Breast epithelium (tissue), 4 donors: ENCODE data around the gene RFTN1. TPM values are rescaled to one million over a fixed set of nuclear protein-coding genes. Genes with fewer than 3 reads are reported as not detected.

ENCODE experiments used
- DNase-seq, 2 donors: peaks; one replicate each; pipeline ENCODE4 v3.0.0-alpha.2; 2019; ENCODE audit warnings: low spot score in 2 of 2
- H3K27ac ChIP-seq, 2 donors: fragments of 200-600 bp; sonication (generic) in 1 of 2; one replicate each; pipeline ENCODE4 v1.5.1; 2016 to 2019; ENCODE audit warnings: mild to moderate bottlenecking in 1 of 2
- H3K27me3 ChIP-seq, 2 donors: fragments of 200-600 bp; sonication (generic) in 1 of 2; one replicate each; pipeline versions ENCODE4 v1.5.1 to v1.6.0; 2017 to 2019; ENCODE audit warnings: control low read depth in 1 of 2, mild to moderate bottlenecking in 1 of 2
- H3K36me3 ChIP-seq: fragments of 200-600 bp; one replicate; pipeline ENCODE4 v1.5.1; 2019
- H3K4me1 ChIP-seq, 2 donors: fragments of 200-600 bp; sonication (generic); one replicate each; pipeline ENCODE4 v1.5.1; 2016 to 2019; ENCODE audit warnings: control low read depth in 1 of 2
- H3K4me3 ChIP-seq, 3 donors: fragments of 200-600 bp; sonication (generic); 1 replicate in 2 of 3; 2 replicates in 1 of 3; pipeline ENCODE4 v1.5.1; 2016 to 2019; ENCODE audit warnings: mild to moderate bottlenecking in 3 of 3, moderate library complexity in 2 of 3
- H3K9me3 ChIP-seq, 2 donors: fragments of 200-600 bp; sonication (generic) in 1 of 2; one replicate each; pipeline ENCODE4 v1.5.1; 2016 to 2019; ENCODE audit warnings: control low read depth in 1 of 2
- CTCF ChIP-seq, 3 donors: fragments of 450-650 bp; IDR thresholded peaks; one replicate each; pipeline ENCODE4 v1.5.1; 2016 to 2017; ENCODE audit warnings: antibody characterized with exemption in 3 of 3, mild to moderate bottlenecking in 3 of 3, moderate library complexity in 3 of 3
- POLR2A ChIP-seq: fragments of 450-650 bp; IDR thresholded peaks from one replicate; pipeline ENCODE4 v1.6.1; 2016; ENCODE audit warnings: antibody characterized with exemption, mild to moderate bottlenecking, moderate library complexity
- POLR2AphosphoS5 ChIP-seq, 3 donors: sonication (generic); formaldehyde crosslinking; IDR thresholded peaks; one replicate each; pipeline ENCODE4 v1.6.1; 2017; ENCODE audit warnings: antibody characterized with exemption in 3 of 3
- intact Hi-C: fragments of 100-400 bp; cut with DNase I; formaldehyde crosslinking; loops from one replicate; pipeline ENCODE4 v1.15.1; 2023; ENCODE audit warnings: low total_unique reads
- total RNA-seq, 3 donors: library from RNA; depleted of rRNA; stranded (reverse); fragments of >200 nt; gene quantifications; one replicate each; pipeline ENCODE4 v1.1.0, GENCODE V29; 2016

RFTN1 gene
- total RNA-seq, 3 donors from 2014 or later: 13.9 to 108 (median 29.5) TPM

- Histone ChIP-seq H3K27me3 (no peaks in the 10 kb centered on the region), H3K36me3 (no peaks in the 10 kb centered on the region), H3K4me3 (no peak overlapping the region), H3K27ac (no peak overlapping the region), H3K4me1 (no peaks in the 10 kb centered on the region), H3K9me3 (no peaks in the 10 kb centered on the region)
- intact Hi-C loops: no loop called here
- no peak for TF ChIP-seq CTCF (IDR thresholded peaks at IDR 0.05)
- no peak for TF ChIP-seq POLR2AphosphoS5 (IDR thresholded peaks at IDR 0.05)
- TF ChIP-seq POLR2A: no peak
- DNase-seq: no peak
Measured at GRCh38 chr3:16463914-16464313, 49.6 kb downstream of the RFTN1 start.

DNA sequence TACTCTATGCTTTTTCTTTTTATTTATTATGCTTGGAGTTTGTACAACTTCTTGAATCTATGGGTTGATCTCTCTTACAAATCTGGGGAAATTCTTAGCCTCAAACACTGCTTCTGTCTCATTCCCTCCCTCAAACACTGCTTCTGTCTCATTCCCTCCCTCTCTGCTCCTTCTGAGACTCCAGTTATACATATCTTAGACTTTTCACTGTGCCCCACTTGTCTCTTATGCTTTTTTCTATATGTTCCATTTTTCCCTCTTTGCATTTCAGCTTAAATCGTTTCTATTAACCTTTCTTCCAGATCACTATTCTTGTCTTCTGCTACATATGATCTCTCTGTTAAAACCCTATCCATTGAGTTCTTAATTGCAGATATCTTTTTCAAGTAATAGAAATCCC lies 50.4 kb downstream of the RFTN1 start:
- Histone ChIP-seq H3K27ac (no peak overlapping the region), H3K4me3 (no peak overlapping the region), H3K9me3 (no peaks in the 10 kb centered on the region), H3K36me3 (no peaks in the 10 kb centered on the region), H3K27me3 (no peaks in the 10 kb centered on the region), H3K4me1 (no peaks in the 10 kb centered on the region)
- intact Hi-C loops: no loop called here
- TF ChIP-seq POLR2A (no peak), POLR2AphosphoS5 (IDR thresholded peaks at IDR 0.05) (no peak), CTCF (IDR thresholded peaks at IDR 0.05) (no peak)
- no peak for DNase-seq

DNA sequence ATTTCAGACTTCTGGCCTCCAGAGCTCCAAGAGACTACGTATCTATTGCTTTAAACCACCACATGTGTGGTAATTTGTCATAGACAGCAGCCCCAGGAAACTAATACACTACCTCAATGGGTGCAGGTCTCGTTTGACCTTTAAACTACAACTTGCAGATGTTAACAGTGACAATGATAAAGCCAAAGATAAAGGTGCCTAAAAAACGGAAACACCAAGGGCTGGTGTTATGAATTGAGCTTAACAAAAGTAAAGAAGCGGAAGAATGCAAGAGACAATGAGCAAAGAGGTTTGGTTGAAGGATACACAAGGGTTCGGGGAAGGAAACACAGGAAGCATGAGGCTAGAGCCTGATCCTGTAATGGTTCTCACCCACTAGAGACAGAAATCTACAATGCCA lies 50.8 kb downstream of the RFTN1 start:
- no peaks in the 10 kb centered on the region for H3K36me3 ChIP-seq
- H3K27me3 ChIP-seq: no peaks in the 10 kb centered on the region
- H3K4me3 ChIP-seq: no peak overlapping the region
- no peaks in the 10 kb centered on the region for H3K4me1 ChIP-seq
- no peak overlapping the region for H3K27ac ChIP-seq
- intact Hi-C loops: no loop called here
- H3K9me3 ChIP-seq: no peaks in the 10 kb centered on the region
- no peak for TF ChIP-seq POLR2AphosphoS5 (IDR thresholded peaks at IDR 0.05)
- TF ChIP-seq CTCF (IDR thresholded peaks at IDR 0.05): no peak
- TF ChIP-seq POLR2A: no peak
- no peak for DNase-seq

DNA sequence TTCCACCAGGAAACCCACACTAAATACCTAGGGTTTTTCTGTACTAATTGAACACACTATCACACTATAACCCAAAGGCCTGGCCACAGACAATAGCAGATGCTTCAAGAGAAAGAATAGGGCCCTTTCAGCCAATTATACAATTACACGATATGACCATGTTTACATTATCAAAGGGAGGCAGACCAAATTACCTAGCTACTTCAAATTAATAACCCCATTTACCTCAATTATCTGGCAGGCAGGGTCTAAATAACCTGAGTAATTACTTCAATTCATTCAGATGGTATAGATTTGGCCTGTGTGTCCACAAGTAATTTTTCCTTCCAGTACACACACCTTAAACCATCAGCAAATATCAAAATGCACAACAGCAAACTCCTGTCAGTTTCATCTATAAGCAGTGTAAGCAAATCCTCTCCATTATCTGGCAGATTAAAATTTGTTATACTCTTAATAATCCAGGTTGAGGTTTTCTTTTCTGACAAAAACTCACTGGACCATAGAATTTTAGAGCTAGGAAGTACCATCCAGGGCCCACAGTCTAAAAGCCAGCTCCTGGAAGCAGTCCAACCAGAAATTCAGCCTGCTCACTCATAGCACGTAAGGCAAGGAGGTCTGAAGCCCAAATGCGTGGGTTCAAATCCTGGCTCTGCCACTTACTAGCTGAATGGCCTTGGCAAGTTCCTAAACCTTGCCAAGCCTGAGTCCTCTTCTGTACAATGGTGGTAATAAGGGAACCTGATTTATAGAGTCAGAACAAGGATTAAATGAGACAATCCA lies 51.8 kb downstream of the RFTN1 start:
- Histone ChIP-seq H3K36me3 (no peaks in the 10 kb centered on the region), H3K4me1 (no peaks in the 10 kb centered on the region), H3K27me3 (no peaks in the 10 kb centered on the region), H3K4me3 (no peak overlapping the region), H3K27ac (no peak overlapping the region), H3K9me3 (no peaks in the 10 kb centered on the region)
- no peak for DNase-seq
- intact Hi-C loops: no loop called here
- TF ChIP-seq POLR2AphosphoS5 (IDR thresholded peaks at IDR 0.05) (no peak), CTCF (IDR thresholded peaks at IDR 0.05) (no peak), POLR2A (no peak)

- Histone ChIP-seq H3K36me3 (no peaks in the 10 kb centered on the region), H3K27ac (no peak overlapping the region), H3K27me3 (no peaks in the 10 kb centered on the region), H3K9me3 (no peaks in the 10 kb centered on the region), H3K4me3 (no peak overlapping the region), H3K4me1 (no peaks in the 10 kb centered on the region)
- DNase-seq: no peak
- intact Hi-C loops: no loop called here
- TF ChIP-seq CTCF (IDR thresholded peaks at IDR 0.05) (no peak), POLR2AphosphoS5 (IDR thresholded peaks at IDR 0.05) (no peak), POLR2A (no peak)
Measured at GRCh38 chr3:16460886-16461285, 52.6 kb downstream of the RFTN1 start.
